Activated gamma-delta T cell (primary cell): ENCODE results near the gene PIK3R4.

Source experiments
- DNase-seq: peaks from one replicate; lab custom pipeline; 2025; lab: John Stamatoyannopoulos, UW

The PIK3R4 gene

GRCh38 chr3:130688697-130689470, 57.7 kb downstream of the PIK3R4 start:
- DNase-seq, result no peak

DNA sequence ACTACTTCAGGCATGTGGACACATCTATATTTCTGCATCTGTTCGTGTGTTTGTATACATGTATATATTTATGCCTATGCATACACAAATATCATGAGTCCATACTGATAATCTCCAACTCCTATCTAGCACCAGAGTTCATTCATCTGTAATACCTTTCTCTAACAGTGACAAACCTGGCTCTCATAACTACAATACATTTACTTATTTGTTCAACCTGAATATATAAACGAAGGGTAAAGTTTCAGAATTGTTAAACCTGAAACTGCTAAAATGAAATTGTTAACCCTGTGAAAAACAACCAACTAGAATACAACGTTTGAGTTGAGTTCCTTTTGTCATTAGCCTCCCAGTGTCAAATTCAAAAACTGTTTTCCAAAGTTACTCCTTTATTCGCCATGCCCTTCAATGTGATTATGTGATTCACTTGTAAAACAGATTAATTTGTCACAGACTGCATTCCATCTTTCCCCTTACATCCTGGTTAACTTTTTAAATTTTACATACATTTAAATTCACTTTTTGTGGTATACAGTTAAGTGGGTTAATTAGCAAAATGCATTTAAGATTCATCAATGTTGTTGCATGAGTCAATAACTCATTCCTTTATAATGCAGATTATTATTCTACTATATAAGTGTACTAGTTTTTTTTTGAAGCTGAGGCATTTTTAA, 58.5 kb downstream of the PIK3R4 start:
- DNase-seq, result no peak

DNA sequence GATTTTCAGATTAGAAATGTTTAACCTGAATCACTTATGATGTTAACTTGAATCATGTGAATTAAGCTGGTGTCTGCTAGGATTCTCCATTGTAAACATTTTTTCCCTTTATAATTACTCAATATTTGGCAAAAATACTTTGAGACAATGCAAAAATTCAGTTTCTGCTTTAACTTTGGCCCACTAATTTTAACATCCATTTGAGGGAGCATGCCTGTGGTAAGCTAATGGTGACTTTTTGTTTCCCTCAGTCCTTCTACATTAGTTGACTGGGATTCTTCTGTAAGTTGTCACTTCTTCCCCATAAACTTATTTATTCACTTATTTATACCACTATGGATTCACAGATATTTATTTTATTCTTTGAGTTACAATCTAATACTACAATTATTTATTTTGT, 59.3 kb downstream of the PIK3R4 start:
- DNase-seq, result no peak

GRCh38 chr3:130686833-130687232, 59.8 kb downstream of the PIK3R4 start:
- no peak for DNase-seq

- DNase-seq, result no peak
Measured at GRCh38 chr3:130682131-130682530, 64.5 kb downstream of the PIK3R4 start.

GRCh38 chr3:130679218-130679617, 67.4 kb downstream of the PIK3R4 start:
- DNase-seq, result no peak

DNA sequence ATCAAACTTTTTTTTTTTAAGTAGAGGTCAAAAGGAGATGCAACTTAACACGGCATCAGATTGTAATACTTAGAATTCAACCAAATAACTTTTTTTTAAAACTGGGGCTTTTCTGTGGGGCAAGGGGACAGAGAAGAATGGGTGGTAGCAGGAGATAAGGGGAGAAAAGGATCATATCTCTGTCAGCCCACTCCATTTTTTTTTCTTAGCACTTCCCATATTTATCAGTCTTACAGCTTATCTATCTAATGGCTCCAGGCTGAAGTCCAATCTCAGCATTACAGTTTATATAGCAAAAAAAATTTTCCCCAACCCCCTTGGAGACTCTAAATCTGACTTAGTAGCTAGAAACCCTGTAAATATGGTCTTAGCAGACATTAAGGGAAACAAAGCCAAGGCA, 69.3 kb downstream of the PIK3R4 start:
- DNase-seq, result no peak

DNA sequence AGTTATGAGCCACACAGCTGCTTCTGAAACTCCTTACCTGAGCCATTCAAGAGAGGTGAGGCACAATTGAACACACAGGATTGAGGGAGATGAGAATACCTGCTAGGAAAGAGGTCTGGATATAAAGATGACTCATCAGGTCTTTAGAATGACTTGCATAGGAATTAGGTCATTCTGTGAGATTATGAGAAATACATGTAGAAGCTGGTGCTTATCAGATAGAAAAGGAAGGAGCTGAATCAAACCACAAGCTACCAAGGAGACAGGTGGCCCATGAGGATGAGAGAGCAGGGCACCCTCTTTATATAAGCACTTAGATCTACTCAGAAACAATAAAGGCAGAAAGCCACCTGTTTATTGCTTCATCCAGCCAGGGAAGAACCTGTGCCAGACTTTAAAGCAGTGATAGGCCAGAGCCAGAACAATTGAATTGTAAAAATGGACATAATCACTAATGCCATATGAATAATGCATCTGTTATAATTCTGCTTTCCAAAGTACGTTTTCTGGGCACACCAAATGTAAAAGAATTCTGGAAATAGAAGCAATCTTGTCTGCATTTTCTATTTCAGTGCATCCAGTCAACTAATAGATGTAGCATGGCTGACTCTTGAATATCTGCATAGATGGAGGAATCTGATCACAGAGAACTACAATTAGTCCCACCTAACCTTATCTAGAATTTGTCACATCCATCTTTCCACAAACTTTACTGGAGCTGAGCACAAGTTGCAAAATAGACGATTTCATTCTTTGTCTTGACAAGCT, 74.9 kb downstream of the PIK3R4 start:
- no peak for DNase-seq

DNA sequence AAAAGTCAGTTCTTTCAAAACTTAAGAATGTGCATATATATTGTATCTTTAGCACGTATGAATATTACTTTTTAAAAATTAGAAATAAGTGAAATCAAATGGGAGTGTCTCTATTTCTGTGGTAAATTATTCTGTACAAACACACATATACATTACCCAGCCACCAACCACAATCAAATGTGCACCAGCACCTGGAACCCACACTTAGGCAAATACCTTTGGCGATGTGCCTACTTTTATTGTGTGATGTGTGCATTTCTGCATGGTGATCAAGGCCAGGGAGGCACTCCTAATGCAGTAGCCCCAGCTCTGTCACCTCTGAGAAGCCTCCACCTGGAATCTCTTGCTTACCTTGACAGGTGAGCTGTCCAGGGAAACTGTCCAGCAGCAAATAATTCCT, 76.9 kb downstream of the PIK3R4 start:
- no peak for DNase-seq

DNA sequence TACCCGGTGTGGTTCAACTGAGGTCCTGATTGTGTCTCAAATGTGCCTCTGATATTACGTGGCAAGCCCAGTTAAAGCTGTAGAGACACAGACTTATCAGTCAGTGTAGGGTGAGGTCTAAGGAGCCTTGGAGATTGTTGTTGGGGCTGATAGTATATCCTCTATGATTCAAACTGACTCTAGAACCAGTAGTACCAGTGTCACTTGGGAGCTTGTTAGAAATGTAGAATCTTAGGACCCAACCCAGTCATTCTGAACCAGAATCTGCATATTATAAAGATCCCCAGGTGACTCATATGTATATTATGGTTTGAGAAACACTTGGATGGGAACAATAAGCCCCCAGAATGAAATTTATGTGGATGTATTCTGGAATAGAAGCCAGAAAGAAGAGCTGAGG, 83.5 kb downstream of the PIK3R4 start:
- no peak for DNase-seq

- no peak for DNase-seq
Measured at GRCh38 chr3:130662501-130662996, 84.1 kb downstream of the PIK3R4 start.

- DNase-seq, result no peak
Measured at GRCh38 chr3:130661140-130661891, 85.3 kb downstream of the PIK3R4 start.

- no peak for DNase-seq
Measured at GRCh38 chr3:130659911-130660310, 86.7 kb downstream of the PIK3R4 start.

DNA sequence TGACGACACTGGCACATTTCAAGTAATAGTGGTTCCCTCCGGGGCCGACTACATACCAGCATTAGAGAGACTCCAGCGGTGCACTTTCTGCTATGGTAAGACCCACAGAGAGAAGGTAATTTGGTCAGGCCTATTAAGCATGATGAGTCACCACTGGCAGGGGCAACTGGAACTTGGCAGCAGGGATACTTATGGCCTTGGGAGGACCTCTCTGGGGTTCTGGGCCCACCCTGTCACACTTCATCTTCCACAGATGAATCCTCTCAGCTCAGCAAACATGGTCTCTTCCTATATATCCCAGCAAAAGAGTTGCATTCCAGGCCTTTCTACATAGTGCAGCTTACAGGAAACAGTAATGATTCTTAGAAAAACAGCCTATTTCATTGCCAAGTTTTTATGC, 88.0 kb downstream of the PIK3R4 start:
- DNase-seq, result no peak

DNA sequence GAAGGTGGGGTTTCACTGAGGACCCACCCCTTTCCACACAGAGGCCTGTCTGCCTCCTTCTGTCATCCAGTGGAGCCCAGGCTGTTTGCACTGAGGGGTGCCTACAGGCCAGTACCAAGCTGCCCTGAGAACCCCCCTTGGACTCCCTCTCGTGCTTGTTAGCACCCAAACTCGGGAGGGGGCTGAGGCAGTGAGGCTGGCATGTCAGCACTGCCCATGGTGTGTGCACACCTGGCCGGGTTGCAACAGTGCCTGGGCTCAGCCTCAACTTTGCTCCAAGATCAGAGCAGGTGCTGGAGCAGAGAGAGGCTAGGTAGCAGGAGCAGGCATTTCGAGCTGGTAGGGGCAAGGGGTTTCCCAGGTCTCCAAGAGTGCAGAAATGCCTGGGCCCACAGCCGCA, 90.0 kb downstream of the PIK3R4 start:
- DNase-seq, result no peak

DNA sequence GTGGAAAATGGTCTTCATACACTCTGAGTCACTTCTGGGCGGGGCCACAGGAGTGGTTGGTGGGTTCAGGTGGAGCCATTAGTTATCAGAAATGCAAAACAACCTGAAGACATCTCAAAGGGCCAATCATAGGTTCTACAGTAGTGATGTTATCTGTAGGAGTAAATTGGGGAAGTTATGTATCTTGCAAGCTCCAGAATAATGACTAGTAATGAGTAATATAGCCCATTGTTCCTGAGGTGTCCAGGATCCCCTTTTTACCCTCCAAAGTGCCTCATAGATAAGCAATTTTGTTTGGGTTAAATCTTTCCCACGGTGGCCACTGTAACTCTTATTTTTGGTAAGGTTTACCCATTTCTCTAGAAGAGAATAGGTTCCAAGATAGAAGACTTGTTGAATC, 91.7 kb downstream of the PIK3R4 start:
- no peak for DNase-seq

DNA sequence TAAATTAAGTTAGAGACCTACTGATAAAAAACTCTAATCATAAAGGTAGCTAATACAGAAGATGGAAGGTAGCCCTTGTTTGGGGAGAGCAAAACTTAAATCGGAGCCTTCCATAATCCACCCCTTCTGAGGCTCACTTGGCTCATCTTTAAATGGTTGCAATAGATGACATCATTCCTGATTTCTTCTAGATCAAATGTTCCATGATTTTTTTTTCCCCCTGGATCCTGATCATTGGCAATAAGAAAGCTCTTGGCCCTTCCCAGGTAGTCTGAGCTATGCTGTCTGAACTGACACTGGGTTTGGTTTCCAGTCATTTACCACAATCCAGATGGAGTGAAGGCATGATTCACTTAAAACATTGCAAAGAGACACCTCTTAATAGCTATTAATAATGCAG, 92.5 kb downstream of the PIK3R4 start:
- DNase-seq, result no peak

DNA sequence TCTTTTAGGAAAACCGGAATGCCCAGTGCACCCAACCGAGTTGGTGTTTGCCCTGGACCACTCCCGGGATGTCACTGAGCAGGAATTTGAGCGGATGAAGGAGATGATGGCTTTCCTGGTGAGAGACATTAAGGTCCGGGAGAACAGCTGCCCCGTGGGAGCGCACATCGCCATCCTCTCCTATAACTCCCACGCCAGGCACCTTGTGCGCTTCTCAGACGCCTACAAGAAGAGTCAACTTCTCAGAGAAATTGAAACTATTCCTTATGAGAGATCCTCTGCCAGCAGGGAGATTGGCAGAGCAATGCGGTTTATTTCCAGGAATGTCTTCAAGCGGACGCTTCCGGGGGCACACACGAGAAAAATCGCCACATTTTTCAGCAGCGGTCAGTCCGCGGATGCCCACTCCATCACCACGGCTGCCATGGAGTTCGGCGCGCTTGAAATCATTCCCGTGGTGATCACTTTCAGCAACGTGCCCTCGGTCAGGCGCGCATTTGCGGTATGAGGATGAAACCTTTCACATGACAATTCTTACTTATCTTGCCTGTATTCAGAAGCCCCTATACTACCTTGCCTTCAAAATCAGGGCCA, 97.5 kb downstream of the PIK3R4 start:
- no peak for DNase-seq

GRCh38 chr3:130648293-130648692, 98.3 kb downstream of the PIK3R4 start:
- DNase-seq, result no peak

DNA sequence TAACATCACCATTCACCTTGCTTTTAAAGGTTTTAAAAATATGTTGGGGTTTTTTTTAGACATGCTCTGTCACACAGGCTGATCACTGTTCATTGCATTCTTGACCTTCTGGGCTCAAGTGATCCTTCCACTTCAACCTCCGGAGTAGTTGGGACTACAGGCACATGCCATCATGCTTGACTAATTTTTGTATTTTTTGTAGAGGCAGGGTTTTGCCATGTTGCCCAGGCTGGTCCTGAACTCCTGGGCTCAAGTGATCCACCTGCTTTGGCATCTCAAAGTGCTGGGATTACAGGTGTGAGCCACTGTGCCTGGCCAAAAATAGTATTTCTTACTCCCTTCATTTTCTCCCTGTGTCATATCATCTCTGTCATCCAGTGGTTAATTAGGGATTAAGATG, 101.4 kb downstream of the PIK3R4 start:
- no peak for DNase-seq

DNA sequence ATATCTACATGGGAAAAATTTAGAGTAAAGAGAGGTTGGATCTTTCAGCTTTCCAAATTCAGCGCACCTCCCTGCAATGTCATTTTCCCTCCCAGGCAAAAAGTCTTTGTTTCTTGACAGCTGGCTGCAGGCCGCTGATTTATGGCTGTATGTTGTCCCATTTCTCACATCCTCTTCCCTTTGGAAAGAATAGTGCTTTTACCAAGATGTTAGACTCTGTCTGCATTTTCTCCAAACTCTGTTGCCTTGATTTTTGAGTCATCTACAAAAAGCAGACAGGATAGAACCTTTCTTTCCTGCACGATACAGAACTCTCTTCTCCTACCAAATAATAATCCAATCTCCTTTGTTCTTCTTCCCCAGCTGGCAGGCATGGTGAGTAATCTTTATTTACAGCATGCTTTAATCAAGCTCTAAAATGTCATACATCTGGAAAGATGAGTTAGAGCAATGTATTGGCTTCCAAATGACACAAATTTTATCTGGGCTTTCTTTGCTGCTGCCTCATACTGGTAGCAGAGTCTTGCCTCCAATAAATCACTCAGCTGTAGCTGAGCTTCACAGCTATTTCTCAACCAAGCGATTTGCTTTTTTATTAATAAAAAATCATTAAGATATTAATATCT, 101.9 kb downstream of the PIK3R4 start:
- no peak for DNase-seq
